Measurements from ENCODE around the gene GEN1.

The GEN1 gene

GRCh38 chr2:17800693-17801458 lies 46.9 kb downstream of the GEN1 start:
- no peak overlapping the region for H3K4me3 ChIP-seq (ENCODE audit: low read depth, low read length)
- DNase-seq (ENCODE audit: low read depth): no peak
- TF ChIP-seq CTCF (IDR thresholded peaks at IDR 0.05; ENCODE audit: low read depth, low read length, missing control alignments): no peak

- H3K4me3 ChIP-seq (ENCODE audit: low read depth, low read length): no peak overlapping the region
- DNase-seq (ENCODE audit: low read depth): no peak
- no peak for TF ChIP-seq CTCF (IDR thresholded peaks at IDR 0.05; ENCODE audit: low read depth, low read length, missing control alignments)
Measured at GRCh38 chr2:17803497-17803896, 49.6 kb downstream of the GEN1 start.

GRCh38 chr2:17804358-17804757 lies 50.4 kb downstream of the GEN1 start:
- no peak for DNase-seq (ENCODE audit: low read depth)
- TF ChIP-seq CTCF (IDR thresholded peaks at IDR 0.05; ENCODE audit: low read depth, low read length, missing control alignments): no peak
- H3K4me3 ChIP-seq (ENCODE audit: low read depth, low read length): no peak overlapping the region

- DNase-seq (ENCODE audit: low read depth): no peak
- TF ChIP-seq CTCF (IDR thresholded peaks at IDR 0.05; ENCODE audit: low read depth, low read length, missing control alignments): no peak
- no peak overlapping the region for H3K4me3 ChIP-seq (ENCODE audit: low read depth, low read length)
Measured at GRCh38 chr2:17805166-17805565, 51.2 kb downstream of the GEN1 start.

- no peak for DNase-seq (ENCODE audit: low read depth)
- TF ChIP-seq CTCF (IDR thresholded peaks at IDR 0.05; ENCODE audit: low read depth, low read length, missing control alignments): no peak
- H3K4me3 ChIP-seq (ENCODE audit: low read depth, low read length): no peak overlapping the region
Measured at GRCh38 chr2:17805717-17806363, 51.9 kb downstream of the GEN1 start.

- TF ChIP-seq CTCF (IDR thresholded peaks at IDR 0.05; ENCODE audit: low read depth, low read length, missing control alignments): no peak
- no peak for DNase-seq (ENCODE audit: low read depth)
- no peak overlapping the region; the same call in 1 of the 2 replicates for H3K4me3 ChIP-seq (ENCODE audit: low read depth, low read length)
Measured at GRCh38 chr2:17813010-17813741, 59.2 kb downstream of the GEN1 start.

Data from GM12864 (cell line).